ENCODE results near the gene EMSY.

- TF ChIP-seq CTCF (IDR thresholded peaks at IDR 0.05): no peak
- TF ChIP-seq EZH2 (IDR thresholded peaks at IDR 0.05; ENCODE audit: borderline replicate concordance, insufficient read depth, low read depth, low read length, poor library complexity, severe bottlenecking): no peak
Observed at GRCh38 chr11:76455931-76456330, 11.1 kb downstream of the EMSY start.
